NCI-H1694 treated with DMSO at 0.1 percent for 48 hours (cell line): ENCODE measurements around the gene CDK14.

Experiments used
- DNase-seq: peaks from one replicate; lab custom pipeline; 2025; lab: John Stamatoyannopoulos, UW

CDK14 gene

GRCh38 chr7:90596671-90597562 is 796 bp downstream of the CDK14 start:
- DNase-seq = peak; percentile 44

DNA sequence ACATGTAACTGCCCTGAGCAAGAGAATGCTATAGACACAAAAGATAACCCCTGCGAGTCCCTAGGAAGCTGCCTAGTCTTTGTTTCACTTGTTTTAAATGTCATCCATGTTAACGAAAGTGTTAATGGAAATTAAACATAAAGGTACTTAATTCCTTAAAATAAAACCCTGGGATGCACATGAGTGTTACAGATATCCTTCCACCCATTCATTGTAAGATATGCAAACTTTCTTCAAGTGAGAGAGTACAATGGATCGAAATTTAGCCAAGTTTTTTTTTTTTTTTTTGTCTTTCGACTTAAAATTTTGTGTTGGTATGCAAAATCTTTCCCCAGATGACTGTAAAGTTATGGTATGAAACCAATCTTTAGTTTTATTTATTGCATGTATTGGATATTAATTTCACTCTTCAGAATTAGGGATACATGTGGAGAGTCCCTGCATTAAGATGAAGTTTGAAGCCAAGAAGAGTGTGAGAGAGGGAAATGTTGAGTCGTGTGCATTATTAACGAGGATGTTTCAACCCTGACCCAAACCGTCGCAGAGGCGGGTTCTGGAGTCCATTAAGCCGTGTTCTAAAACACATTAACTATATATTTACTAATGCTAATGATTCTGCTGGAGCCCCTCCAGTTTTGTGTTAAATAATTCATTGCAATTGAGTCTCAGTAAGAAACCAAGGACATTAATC is 1.6 kb downstream of the CDK14 start:
- no peak for DNase-seq

- no peak for DNase-seq
Measured at GRCh38 chr7:90599038-90599437, 2.9 kb downstream of the CDK14 start.

DNA sequence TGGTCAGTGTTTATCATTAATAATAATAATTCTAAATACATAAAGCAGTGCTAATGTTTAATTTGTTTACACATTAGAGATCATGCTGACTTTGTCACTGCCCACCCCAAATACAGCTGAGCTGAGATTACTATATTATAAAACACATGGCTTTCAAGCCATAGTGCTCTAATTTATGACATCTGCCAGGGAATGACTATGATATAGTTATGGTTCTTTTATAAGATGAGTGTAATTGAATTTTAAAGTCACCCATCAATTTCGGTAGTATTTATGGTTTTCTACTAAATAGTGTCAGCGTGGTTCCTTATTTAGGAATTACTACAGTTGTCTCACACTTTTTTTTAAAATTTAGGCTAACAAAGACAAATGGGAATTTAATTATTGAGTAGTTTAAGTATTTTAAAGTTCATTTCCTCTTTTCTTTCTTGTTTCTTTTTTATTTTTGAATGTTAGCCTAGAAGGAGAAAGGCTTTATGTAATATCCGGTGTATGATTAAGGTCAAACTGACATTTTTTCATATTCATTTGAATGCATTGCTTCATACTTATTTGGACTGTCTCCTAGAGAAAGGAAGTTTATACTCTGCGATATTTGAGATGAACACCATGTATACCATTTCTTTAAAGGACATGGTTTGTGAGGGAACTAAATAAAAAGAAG is 3.9 kb downstream of the CDK14 start:
- no peak for DNase-seq

- no peak for DNase-seq
Measured at GRCh38 chr7:90602303-90602702, 6.2 kb downstream of the CDK14 start.

DNA sequence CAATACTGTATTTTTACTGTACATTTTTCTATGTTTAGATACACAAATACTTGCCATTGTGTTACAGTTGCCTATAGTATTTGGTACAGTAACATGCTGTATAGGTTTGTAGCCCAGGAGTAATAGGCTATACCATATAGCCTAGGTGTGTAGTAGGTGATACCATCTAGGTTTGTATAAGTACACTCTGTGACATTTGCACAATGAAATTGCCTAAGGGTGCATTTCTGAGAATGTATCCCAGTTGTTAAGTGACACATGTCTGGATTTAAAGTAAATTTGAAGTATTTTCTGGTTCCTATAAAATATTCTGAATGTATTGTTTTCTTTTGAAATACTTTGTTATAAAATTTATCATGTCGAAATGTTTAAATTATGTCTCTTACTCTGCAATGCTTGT is 7.2 kb downstream of the CDK14 start:
- no peak for DNase-seq

DNA sequence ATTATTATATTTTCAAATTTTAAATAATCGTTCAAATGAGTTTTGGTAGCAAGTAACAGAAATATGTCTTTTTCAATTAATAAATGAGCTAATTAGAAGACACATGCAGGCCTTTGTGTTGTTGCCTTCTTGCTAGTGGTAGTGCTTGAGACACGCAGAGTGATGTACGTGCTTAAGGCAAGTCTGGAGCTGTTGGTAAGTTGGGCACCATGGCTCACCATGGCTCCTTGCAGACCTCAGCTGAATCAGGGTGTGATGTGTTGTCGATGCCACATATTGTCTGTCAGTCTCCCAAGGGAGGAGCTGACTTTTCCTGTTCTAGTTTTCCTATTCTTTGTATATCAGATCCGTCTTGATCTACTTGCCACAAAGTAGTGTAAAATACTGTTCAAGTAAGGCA is 8.3 kb downstream of the CDK14 start:
- DNase-seq = no peak

DNA sequence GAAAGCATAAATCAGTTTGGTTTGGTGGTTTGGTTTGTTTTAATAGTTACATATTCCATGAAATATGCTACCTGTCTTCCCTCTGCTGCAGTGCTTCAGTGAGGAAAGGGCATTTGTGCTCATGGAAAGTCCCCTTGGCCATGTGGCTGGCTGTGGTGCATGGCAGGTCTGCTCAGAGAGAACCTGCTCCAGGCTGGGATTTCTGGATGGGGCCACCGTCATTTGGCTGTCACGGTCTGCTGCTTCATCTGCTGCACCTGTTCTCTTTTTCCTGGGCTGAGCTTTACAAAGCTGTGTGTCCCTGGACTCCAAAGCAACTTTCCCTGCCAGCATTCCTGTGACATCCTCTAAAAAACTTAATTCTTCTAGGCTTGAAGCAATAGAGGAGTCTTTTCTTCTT is 8.9 kb downstream of the CDK14 start:
- peak; percentile 56 for DNase-seq

DNA sequence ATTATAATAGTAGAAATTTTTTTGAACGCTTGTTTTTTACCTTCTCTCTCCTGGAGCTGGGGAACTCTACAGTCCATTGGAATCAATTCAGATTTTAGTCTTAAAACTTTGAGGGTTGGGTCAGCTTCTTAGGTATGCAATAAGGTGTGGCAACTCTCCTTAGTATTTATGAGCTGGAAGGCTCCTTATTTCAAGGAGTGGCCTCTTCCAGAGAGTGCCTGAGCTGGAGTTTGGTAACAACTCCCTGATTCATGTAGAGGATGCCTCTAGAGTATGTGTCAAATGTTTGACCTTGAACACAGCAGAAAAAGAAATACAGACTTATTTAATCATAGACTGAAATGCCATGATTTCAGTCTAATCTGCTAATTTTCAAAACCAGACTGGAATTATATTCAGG is 11.1 kb downstream of the CDK14 start:
- DNase-seq = no peak

DNA sequence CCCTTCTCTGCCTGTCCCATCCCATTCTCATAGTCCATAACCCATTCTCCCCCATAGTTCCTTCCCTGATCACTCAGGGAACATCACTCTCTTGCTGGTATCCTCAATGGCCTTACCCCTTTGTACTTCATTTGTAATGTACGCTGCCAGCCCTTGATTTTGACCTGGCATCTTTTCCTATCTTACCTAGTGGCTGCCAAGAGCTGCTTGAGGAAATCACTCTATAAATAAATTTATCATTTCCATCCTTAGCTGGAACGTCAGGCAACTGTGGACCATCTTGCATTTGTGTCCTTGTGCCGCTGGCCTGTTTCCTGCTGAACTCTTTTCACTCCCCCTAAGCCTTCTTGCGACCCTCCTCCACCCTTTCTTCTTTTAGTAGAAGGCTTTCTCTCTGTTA is 14.0 kb downstream of the CDK14 start:
- no peak for DNase-seq

DNA sequence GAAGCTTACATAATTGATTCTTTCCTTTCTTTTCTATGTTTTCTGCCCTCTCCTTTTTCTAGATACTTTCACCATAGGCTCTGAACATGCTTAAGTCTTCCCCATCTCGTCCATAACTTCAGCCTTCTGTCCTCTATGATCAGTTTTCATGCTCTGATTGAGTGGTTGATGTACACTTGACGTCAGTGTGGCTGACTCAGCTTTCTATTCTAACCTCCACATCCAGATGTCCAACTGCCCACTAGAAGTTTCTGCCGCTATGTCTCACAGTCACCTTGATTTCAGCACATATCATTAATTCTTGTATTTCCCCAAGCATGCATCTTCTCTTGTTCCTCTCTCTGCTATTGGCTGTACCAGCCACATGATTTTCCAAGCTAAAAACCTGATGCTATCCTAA is 15.0 kb downstream of the CDK14 start:
- DNase-seq = no peak

- no peak for DNase-seq
Measured at GRCh38 chr7:90613088-90613498, 17.0 kb downstream of the CDK14 start.

DNA sequence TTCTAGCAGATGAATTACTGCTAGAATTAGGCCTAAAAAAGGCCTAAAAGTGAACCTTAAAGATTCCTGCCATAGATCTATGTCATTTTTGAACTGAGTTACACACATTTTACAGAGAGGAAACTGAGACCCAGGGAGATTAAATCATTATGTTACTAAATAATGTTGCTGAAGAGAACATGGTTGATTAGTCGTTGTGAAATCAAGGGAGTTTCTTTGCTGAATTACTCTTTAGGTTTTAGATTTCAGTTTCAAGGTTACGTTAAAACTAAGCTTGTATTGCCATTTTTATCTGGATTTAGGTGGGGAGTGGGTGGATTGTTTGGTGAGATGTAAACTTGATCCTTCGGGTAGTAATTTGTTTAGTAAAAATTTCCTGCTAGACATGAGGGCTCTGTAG is 21.3 kb downstream of the CDK14 start:
- DNase-seq = no peak

DNA sequence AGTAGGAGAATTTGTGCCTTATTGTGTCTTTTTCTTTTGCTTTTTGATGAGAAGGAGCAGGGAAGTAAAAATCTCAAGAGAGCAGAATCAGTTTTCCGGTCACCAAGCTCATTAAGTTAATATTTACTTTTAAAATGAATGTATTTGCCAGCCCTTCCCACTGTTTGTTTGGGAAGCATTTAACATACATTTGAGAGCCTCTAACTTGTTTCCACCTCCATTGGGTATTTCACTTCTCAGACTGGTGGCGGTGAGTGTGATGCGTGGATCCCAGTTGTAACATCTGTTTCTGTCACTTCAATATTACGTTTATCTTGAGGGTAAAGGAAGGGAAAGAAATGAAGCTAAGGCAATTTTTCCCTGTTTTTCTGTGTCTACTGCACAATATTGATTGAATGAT is 22.8 kb downstream of the CDK14 start:
- no peak for DNase-seq

GRCh38 chr7:90621125-90621746 is 25.1 kb downstream of the CDK14 start:
- DNase-seq = no peak

DNA sequence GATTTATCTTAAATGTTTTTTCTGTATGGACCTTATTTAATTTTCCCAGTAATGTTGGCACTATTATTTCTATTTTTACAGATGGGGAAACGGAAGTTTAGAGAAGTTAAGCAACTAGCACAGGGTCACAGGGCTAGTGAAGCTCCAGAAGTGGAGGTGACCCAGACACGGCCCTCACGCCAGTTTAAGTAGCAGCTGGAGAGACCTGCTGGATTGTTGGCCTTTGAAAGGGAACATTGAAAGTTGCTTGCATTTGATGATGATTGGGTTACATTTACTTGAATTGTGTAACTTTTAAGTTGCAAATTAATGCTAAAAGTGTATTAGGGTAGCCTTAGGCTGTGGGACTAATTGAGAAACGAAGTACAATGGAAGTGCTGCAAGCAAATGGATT is 25.6 kb downstream of the CDK14 start:
- DNase-seq = no peak

- no peak for DNase-seq
Measured at GRCh38 chr7:90622670-90623069, 26.5 kb downstream of the CDK14 start.

DNA sequence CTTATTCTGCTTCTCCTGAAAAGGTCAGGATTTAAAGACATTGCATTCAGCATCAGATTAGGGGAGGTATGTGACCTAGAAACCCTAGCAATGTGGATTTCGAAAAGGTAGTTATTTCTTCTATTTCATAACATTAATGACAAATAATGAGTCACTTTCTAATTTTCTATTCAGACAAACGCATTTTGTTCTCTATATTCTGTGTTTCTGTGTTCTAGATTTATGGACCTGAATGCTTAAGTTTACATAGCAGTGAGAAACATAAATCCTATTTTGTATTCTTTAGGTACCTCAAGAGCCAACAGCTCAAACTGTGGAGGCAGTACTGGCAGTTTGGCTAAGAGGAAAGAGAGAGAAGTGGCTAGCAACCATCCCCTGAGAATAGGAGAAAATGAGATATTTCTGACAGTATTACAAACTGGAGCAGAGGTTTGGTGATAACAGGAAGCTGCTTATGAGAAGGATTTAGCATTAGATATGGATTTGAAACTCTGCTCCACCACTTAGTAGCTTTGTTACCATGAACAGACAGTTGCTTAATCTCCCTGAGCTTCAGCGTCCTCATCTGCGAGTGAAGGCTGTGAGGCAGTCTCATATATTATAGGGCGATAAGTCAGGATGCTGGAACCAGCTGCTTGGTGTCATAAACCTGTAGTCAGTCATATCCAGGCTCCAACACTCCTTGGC is 28.2 kb downstream of the CDK14 start:
- no peak for DNase-seq

DNA sequence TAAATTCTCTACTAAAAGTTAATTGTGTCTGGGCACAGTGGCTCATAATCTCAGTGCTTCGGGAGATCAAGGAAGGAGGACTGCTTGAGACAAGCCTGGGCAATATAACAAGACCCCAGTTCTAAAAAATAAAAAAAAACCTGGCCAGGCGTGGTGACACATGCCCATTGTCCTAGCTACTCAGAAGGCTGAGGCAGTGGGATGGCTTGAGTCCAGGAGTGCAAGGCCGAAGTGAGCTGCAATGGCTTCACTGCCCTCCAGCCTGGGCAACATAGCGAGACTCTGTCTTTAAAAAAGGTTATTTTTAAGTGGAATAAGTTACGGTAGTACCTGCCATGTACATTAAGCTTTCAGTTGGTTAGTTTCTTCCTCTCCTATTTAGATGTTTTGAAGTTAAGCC is 28.9 kb downstream of the CDK14 start:
- no peak for DNase-seq

- peak; percentile 34 for DNase-seq
Measured at GRCh38 chr7:90625562-90625961, 29.4 kb downstream of the CDK14 start.

DNA sequence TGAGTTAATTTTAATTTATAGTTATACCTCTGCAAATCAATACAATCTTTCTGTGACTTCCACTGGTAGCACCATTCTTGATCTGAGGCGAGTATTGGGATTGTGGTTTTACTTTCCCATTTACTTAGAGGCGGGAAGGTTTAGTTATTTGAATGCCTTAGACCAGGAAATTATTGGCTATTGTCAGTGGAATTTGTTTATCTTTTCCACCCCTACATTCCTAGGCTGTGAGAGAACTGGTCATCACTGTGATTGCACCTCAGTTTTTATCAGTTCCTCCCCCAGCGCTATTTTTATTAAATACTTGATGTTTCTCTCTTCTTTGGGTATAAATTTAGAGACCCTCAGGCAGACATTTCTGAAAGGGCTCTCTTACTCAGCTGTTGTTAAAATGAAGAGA is 29.9 kb downstream of the CDK14 start:
- DNase-seq = no peak
